ENCODE measurements around the gene BCDIN3D. TPM values are rescaled to one million over a fixed set of nuclear protein-coding genes. Genes with fewer than 3 reads are reported as not detected.

BCDIN3D gene
- total RNA-seq, 1 experiment from 2014 or later, result 3.3 TPM

DNA sequence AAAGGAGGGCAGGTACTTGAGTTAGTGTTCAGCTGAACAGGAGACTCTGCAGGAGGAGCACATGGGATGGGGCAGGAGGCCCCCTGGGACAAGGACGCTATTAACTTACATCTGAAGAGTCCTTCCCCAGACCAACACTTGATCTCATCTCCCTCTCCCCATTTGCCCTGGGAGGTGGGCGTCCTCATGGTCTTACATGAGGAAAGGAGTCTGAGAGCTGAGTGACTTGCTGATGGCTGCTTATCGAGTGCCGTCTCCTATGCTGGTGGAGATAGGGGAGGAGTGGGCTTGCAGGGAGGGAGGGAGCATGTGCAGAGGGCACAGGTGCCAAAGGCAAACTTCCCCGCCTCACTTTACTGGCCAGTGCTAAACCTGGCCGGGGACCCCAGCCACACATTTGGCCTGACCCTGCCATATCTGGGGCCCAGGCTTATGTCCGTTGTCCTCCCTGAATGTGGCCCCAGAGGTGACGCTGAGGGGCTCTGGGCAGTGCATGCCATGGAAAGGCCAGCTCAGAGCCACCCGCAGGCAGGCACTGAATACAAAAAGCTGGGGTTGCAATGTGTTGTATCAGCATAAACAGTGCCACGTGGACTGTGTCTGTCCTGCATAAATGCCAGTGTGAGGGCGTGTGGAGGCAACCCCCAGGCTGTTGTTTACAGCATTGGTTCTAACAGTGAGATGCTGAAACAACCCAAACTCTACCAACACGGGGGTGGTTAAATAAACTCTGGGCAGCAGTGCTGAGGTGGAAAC, 31.4 kb upstream of the BCDIN3D start:
- H3K9me3 ChIP-seq (ENCODE audit: control insufficient read depth, low read depth, low read length), result no peaks in the 10 kb centered on the region
- Mint-ChIP-seq H3K36me3 (ENCODE audit: insufficient read depth in 1 of 3, low read depth in 3 of 3) (peaks cover 0 to 2% (median 0%) of the 10 kb centered on the region in 3 experiments; a peak in 2 of 7 replicates), H3K4me3 (no peak overlapping the region), H3K27ac (no peak overlapping the region), H3K9me3 (peaks cover 15 to 17% of the 10 kb centered on the region in 2 experiments), H3K27me3 (ENCODE audit: low read depth) (no peaks in the 10 kb centered on the region; the same call in 1 of the 2 replicates), H3K4me1 (peaks cover 0 to 2% of the 10 kb centered on the region in 2 experiments; a peak in 1 of 4 replicates)
- no peaks in the 10 kb centered on the region for H3K79me1 ChIP-seq (ENCODE audit: insufficient read depth, low read depth, low read length, poor library complexity, severe bottlenecking)
- no peak overlapping the region for H3K18ac ChIP-seq (ENCODE audit: insufficient read length, low read depth, low read length)
- H3K4me2 ChIP-seq (ENCODE audit: insufficient read depth, insufficient read length, low read length), result no peak overlapping the region
- no peak overlapping the region for H3K27ac ChIP-seq (ENCODE audit: insufficient read length, low read depth, low read length)
- no peak overlapping the region for H4K5ac ChIP-seq (ENCODE audit: insufficient read length, low read depth, low read length)
- no peak overlapping the region for H3K4ac ChIP-seq (ENCODE audit: low read depth, low read length)
- H2AK5ac ChIP-seq (ENCODE audit: insufficient read length, low read length), result no peak overlapping the region
- H4K20me1 ChIP-seq (ENCODE audit: control insufficient read depth, insufficient read depth, insufficient read length), result no peaks in the 10 kb centered on the region
- no peak overlapping the region for H2BK5ac ChIP-seq (ENCODE audit: insufficient read length, low read length)
- H3K23ac ChIP-seq (ENCODE audit: insufficient read length, low read depth, low read length), result no peak overlapping the region
- no peak for TF ChIP-seq CTCF (conservative IDR thresholded peaks at IDR 0.05)
- DNase-seq, result no peak
- H3T11ph ChIP-seq (ENCODE audit: low read length), result no peak overlapping the region
- no CpG with 5 or more reads among the region's 12 CpGs for WGBS (ENCODE audit: extremely low coverage, insufficient read length, low lambda C conversion rate)
- H3K23me2 ChIP-seq (ENCODE audit: insufficient read length, low read depth, low read length, poor library complexity, severe bottlenecking), result no peaks in the 10 kb centered on the region
- no peak overlapping the region for H2BK15ac ChIP-seq (ENCODE audit: low read depth, low read length)
- H2BK120ac ChIP-seq (ENCODE audit: low read depth, low read length, poor library complexity, severe bottlenecking), result no peak overlapping the region
- no peak overlapping the region for H3K56ac ChIP-seq (ENCODE audit: insufficient read length, low read depth, low read length)
- H3K4me1 ChIP-seq (ENCODE audit: insufficient read depth, low read length), result no peaks in the 10 kb centered on the region
- no peak overlapping the region for H4K91ac ChIP-seq (ENCODE audit: insufficient read length, low read depth, low read length)
- no peak overlapping the region for H3K9ac ChIP-seq (ENCODE audit: extremely low read depth, insufficient read length, low read length)
- no peak overlapping the region for H2AFZ ChIP-seq (ENCODE audit: low read length)
- H2BK12ac ChIP-seq (ENCODE audit: insufficient read length, low read depth, low read length), result no peak overlapping the region
- no peaks in the 10 kb centered on the region for H3K79me2 ChIP-seq (ENCODE audit: insufficient read depth, low read length)
- H4K8ac ChIP-seq (replicated peaks; ENCODE audit: insufficient read length, low read depth, low read length), result no peak overlapping the region
- H3K27me3 ChIP-seq (ENCODE audit: insufficient read depth, low read length), result no peaks in the 10 kb centered on the region; the same call in 1 of the 2 replicates
- H2BK20ac ChIP-seq (ENCODE audit: low read depth, low read length, poor library complexity, severe bottlenecking), result no peak overlapping the region
- H3K14ac ChIP-seq (ENCODE audit: insufficient read depth, low read length), result no peak overlapping the region
